ENCODE measurements around the gene SCAI.
"Not testable (repeated sequence)": the region's sequence is repeated elsewhere in the genome, so short reads cannot be mapped to it uniquely, and the experiment has no call there.

DNA sequence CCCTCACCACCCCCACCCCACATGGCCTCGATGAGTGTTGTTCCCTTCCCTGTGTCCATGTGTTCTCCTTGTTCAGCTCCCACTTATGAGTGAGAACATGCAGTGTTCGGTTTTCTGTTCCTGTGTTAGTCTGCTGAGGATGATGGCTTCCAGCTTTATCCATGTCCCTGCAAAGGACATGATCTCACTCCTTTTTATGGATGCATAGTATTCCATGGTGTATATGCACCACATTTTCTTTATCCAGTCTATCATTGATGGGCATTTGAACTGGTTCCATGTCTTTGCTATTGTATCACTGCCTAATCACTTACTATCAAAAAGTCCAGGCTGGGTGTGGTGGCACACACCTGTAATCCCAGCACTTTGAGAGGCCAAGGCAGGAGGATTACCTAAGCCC lies 24.6 kb downstream of the SCAI start:
- TF ChIP-seq CTCF, POLR2A (IDR thresholded peaks at IDR 0.05): not testable (repeated sequence)
